HG03196 (cell line): ENCODE data around the gene PTPRE.

ENCODE experiments used
- ATAC-seq: cut with Tn5 transposase; IDR thresholded peaks from one replicate; pipeline ENCODE4 v1.9.1; 2021; ENCODE audit not compliant: unreplicated experiment

The PTPRE gene

GRCh38 chr10:127882801-127883459, 24.0 kb upstream of the PTPRE start:
- no peak for ATAC-seq

GRCh38 chr10:127883516-127883915, 23.4 kb upstream of the PTPRE start:
- ATAC-seq: no peak

- no peak for ATAC-seq
These were observed 22.4 kb upstream of the PTPRE start for GRCh38 chr10:127884501-127884900.

- no peak for ATAC-seq
These were observed 20.4 kb upstream of the PTPRE start for GRCh38 chr10:127886371-127887051.

GRCh38 chr10:127887541-127888415, 19.1 kb upstream of the PTPRE start:
- ATAC-seq: no peak

GRCh38 chr10:127888521-127889312, 18.2 kb upstream of the PTPRE start:
- no peak for ATAC-seq

GRCh38 chr10:127889605-127890195, 17.2 kb upstream of the PTPRE start:
- ATAC-seq: no peak

- ATAC-seq: no peak
These were observed 16.7 kb upstream of the PTPRE start for GRCh38 chr10:127890216-127890615.

- no peak for ATAC-seq
These were observed 16.0 kb upstream of the PTPRE start for GRCh38 chr10:127890832-127891334.

GRCh38 chr10:127892743-127893142, 14.2 kb upstream of the PTPRE start, which contains the start of gene CLRN3:
Gene CLRN3 (minus strand): TSS chr10:127892941. CDS start chr10:127892784, 157 bp downstream.
- no peak for ATAC-seq

- no peak for ATAC-seq
These were observed 12.8 kb upstream of the PTPRE start for GRCh38 chr10:127894146-127894545.

- no peak for ATAC-seq
These were observed 10.3 kb upstream of the PTPRE start for GRCh38 chr10:127896590-127896989.

GRCh38 chr10:127897177-127897576, 9.7 kb upstream of the PTPRE start:
- no peak for ATAC-seq

- ATAC-seq: no peak
These were observed 7.0 kb upstream of the PTPRE start for GRCh38 chr10:127899766-127900387.

GRCh38 chr10:127903789-127904188, 3.1 kb upstream of the PTPRE start:
- ATAC-seq: no peak

- no peak for ATAC-seq
These were observed 2.4 kb upstream of the PTPRE start for GRCh38 chr10:127904311-127905000.

GRCh38 chr10:127905001-127905847, 1.7 kb upstream of the PTPRE start:
- no peak for ATAC-seq

- ATAC-seq: no peak
These were observed 1.0 kb upstream of the PTPRE start for GRCh38 chr10:127905848-127906261.
